ENCODE results near the gene PPIC. TPM values are rescaled to one million over a fixed set of nuclear protein-coding genes. Genes with fewer than 3 reads are reported as not detected.

Gene PPIC
- 10 to 100 TPM; 21.7 to 77.3 (median 58.5) TPM for total RNA-seq

DNA sequence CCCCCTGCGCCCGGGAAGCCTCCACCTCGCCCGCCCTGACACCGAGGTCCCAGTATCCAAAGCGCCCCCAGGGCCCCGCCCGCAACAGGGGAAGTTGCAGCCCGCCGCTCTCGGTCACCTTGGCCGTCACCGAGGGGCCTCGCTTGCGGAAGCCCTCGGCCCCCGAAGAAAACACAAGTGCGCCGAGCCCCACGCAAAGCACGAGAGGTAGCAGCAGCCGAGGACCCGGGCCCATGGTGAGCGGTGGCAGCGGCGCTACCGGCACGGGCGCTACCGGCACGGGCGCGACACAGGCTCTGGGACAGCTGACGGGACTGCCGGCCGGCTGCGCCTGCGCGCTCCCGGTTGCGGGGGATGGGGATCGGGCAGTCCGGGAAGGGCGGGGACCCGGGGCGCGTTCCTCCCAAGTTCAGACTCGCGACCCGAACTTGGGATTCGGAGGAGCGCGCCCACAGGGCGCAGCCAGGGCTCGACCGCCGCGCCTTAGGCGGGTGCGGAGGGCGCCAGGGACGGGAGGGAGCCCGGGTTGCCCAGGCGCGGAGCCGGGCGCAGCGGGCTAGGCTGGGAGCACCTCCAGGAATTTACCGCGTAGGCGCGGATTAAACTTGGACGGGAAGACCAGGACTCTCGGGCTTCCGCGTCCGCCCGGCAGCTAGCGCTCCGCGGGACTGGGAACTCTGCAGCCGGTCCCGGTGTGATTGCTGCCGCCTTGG, at the start of gene PPIC:
Gene PPIC, minus strand, starts transcription at position 335 of the 713 bp plus-strand sequence. Its CDS starts 100 bp downstream, at position 235.
- no peak for DNase-seq
- Histone ChIP-seq H3K4me3 (peak within 1 kb of the TSS; percentile 70 to 95 (median 82)), H3K36me3 (no peaks in the 10 kb centered on the region), H3K27ac (peak within 1 kb of the TSS; percentile 85 to 96 (median 92)), H3K27me3 (peaks cover 0 to 16% (median 0%) of the 10 kb centered on the region in 4 donors), H3K9me3 (no peaks in the 10 kb centered on the region), H3K4me1 (peaks cover 0 to 35% (median 4%) of the 10 kb centered on the region in 3 donors)
- TF ChIP-seq, protein P1, sequence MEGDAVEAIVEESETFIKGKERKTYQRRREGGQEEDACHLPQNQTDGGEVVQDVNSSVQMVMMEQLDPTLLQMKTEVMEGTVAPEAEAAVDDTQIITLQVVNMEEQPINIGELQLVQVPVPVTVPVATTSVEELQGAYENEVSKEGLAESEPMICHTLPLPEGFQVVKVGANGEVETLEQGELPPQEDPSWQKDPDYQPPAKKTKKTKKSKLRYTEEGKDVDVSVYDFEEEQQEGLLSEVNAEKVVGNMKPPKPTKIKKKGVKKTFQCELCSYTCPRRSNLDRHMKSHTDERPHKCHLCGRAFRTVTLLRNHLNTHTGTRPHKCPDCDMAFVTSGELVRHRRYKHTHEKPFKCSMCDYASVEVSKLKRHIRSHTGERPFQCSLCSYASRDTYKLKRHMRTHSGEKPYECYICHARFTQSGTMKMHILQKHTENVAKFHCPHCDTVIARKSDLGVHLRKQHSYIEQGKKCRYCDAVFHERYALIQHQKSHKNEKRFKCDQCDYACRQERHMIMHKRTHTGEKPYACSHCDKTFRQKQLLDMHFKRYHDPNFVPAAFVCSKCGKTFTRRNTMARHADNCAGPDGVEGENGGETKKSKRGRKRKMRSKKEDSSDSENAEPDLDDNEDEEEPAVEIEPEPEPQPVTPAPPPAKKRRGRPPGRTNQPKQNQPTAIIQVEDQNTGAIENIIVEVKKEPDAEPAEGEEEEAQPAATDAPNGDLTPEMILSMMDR (IDR thresholded peaks at IDR 0.05) = peak in 1 of 6 experiments; percentile 8
- TF ChIP-seq POLR2A (IDR thresholded peaks at IDR 0.05) = peak in 2 of 4 donors; percentile 72
- intact Hi-C loops (cut with DNase I) = no loop called here
- no CpG with 5 or more reads among the region's 84 CpGs for WGBS, 2 donors

DNA sequence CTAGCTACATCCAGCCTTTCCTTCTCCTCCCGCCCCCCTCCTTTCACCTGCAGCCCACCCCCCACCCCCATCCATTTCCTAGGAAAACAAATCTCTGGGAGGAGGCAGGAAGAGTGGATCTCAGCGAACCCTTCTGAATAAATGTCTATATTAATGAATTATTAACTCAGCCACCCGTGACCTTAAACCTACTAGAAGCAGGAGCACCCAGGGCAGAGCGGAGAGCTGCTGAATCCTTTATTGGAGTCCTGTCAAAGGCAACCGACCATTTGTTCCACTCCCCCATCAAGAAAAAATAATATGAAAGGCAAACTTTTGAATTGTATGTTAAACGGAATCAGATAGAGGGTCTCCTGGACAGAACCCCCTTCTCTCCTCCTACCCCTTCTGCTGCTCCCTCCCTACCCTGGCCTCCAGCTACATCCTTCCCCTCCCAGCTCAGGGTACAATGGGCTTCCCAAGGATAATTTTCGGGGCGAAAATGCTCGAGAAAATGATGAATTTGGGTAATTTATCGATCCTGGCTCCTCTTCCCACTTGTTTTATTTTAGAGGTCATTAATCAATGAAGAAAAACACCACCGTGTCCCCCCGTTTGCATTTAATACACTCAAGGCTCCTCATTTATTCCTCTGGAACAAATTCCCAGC, 49.2 kb upstream of the PPIC start:
- H3K4me1 ChIP-seq = peaks cover 12 to 49% (median 25%) of the 10 kb centered on the region in 3 donors
- intact Hi-C loops (cut with DNase I) = no loop called here
- WGBS, 2 donors = 46 to 48% methylated on average over 11 to 12 of the region's 12 CpGs
- peaks cover 0 to 91% (median 8%) of the 10 kb centered on the region in 4 donors for H3K27me3 ChIP-seq
- H3K9me3 ChIP-seq = no peaks in the 10 kb centered on the region
- TF ChIP-seq, protein P1 (IDR thresholded peaks at IDR 0.05) = no peak
- TF ChIP-seq POLR2A (IDR thresholded peaks at IDR 0.05) = no peak
- H3K27ac ChIP-seq = no peak overlapping the region
- DNase-seq = no peak
- no peaks in the 10 kb centered on the region for H3K36me3 ChIP-seq
- no peak overlapping the region for H3K4me3 ChIP-seq

DNA sequence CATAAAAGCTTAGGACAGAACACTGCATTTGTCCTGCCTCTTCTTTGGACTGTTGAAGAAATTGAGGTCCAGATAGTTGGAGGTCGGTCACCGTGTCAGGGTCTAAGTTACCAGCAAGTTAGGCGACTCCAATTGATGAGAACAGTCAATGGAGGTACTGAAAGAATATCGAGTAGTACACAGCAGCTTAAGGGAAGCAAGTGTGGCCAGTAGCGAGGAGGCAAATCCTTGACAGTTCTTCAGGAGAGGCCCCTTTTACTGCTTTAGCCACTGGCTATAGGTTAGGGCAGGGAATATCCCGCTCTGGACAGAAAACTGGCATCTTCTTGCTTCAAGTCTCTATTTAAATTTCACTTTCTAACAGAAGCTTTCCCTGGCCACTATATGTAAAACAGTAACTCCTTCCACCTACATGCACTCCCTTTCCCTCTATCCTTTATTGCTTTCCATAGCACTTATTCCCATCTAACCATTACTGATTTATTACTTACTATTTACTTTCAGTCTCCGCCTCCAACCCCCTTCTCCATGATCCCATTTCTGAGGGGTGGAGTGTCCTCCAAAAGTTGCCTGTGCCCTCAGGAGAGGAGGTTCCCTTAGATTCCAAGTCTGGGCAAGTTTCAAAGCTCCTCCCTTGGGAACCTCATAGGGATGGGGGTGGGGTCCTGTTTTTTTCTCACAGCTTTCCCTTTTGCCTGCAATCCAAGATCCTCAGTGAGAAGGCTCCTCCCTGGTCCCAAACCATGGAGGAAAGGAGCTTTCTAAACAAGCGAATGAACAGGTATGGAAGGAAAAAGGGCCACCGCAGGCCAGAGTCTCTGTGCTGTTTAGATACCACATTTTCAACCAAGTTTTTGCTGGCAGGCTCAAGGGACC, 48.4 kb upstream of the PPIC start:
- DNase-seq = no peak
- peaks cover 0 to 89% (median 7%) of the 10 kb centered on the region in 4 donors for H3K27me3 ChIP-seq
- H3K4me1 ChIP-seq = peaks cover 9 to 41% (median 21%) of the 10 kb centered on the region in 3 donors
- TF ChIP-seq, protein P1 (IDR thresholded peaks at IDR 0.05) = no peak
- TF ChIP-seq POLR2A (IDR thresholded peaks at IDR 0.05) = no peak
- intact Hi-C loops (cut with DNase I) = no loop called here
- no peaks in the 10 kb centered on the region for H3K9me3 ChIP-seq
- H3K36me3 ChIP-seq = no peaks in the 10 kb centered on the region
- no peak overlapping the region for H3K4me3 ChIP-seq
- H3K27ac ChIP-seq = no peak overlapping the region
- WGBS, 2 donors = 67 to 84% methylated on average over 5 to 9 of the region's 9 CpGs

DNA sequence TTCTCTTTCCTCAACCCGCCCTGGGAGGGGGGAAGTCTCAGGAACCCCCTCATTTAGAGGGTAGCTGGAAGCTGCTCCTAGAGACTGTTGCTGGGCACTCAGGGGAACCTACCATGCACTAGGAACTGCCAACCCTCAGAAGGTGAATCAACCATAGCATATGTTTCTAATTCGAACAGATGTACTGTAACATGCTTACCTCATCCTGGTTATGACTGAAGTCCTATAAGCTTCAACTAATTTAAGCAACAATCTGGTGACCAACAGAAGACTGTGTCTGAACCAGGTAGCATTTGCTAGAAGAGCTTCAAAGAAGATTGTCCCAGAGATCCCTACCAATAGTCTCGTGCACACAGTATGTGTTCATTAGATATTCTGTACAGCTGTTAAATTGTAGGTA, 46.8 kb upstream of the PPIC start:
- Histone ChIP-seq H3K4me1 (peaks cover 5 to 24% (median 12%) of the 10 kb centered on the region in 3 donors), H3K27ac (no peak overlapping the region), H3K36me3 (no peaks in the 10 kb centered on the region), H3K4me3 (no peak overlapping the region), H3K9me3 (no peaks in the 10 kb centered on the region), H3K27me3 (peaks cover 0 to 72% (median 7%) of the 10 kb centered on the region in 4 donors)
- intact Hi-C loops (cut with DNase I) = no loop called here
- 75 to 77% methylated on average over 3 of the region's 3 CpGs for WGBS, 2 donors
- TF ChIP-seq, protein P1 (IDR thresholded peaks at IDR 0.05) = no peak
- TF ChIP-seq POLR2A (IDR thresholded peaks at IDR 0.05) = no peak
- DNase-seq = no peak

All from esophagus squamous epithelium (tissue), 5 donors.